Skin epidermis (tissue), 12 donors: ENCODE data around the gene NTRK3.

Experiments used
- H3K27ac ChIP-seq, 21 experiments: fragments of 200-600 bp; sonication (generic) in 11 of 21; one replicate each; pipeline ENCODE4 v1.5.0; 2020; ENCODE audit warnings: mild to moderate bottlenecking in 3 of 21, inconsistent platforms in 2 of 21, moderate library complexity in 2 of 21
- H3K4me3 ChIP-seq, 7 experiments: fragments of 200-600 bp; sonication (generic) in 2 of 7; one replicate each; pipeline ENCODE4 v1.5.0; 2020; ENCODE audit warnings: inconsistent platforms in 2 of 7, mild to moderate bottlenecking in 2 of 7, moderate library complexity in 1 of 7

Gene NTRK3

DNA sequence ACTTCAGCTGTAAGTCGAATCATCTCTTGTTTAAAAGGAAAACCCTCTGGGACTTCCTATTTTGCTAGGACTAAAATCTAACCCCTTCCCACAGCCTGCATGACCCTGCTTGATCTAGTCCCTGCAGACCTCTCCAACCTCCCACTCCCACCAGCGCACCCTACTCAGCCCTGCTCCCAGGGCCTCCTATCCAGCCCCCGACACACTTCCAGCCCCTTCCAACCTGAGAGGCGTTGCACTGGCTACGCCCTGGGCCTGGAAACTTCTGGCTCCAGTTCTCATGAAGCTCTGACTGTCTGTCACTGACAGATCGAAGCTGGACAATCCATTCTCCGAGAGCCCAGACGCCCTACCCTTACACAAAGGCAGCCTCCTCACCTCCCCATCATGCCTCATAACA lies 21.8 kb downstream of the NTRK3 start:
- Histone ChIP-seq H3K4me3 (no peak overlapping the region), H3K27ac (no peak overlapping the region)

- H3K27ac ChIP-seq = no peak overlapping the region
- H3K4me3 ChIP-seq = no peak overlapping the region
These were observed 22.6 kb downstream of the NTRK3 start for GRCh38 chr15:88233921-88234320.

DNA sequence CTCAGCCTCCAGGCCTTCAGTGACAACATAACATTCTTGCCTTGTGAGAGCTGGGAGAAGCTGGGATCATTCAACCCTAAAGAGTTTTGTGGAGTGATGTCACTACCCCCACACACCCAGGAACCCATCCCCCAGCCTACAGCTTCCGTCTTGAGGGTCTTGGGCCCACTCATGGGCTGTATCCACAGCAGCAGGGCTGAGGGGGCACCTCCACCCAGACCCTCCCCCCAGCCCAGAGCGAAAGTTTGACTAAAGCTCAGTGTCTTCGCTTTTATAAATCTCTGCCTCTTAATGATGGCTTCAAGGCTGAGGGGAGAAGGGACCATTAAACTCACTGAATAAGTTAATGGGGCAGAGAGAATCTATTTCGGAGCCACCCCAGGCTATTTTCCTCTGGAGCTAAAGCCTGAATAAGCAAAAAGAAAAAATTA lies 23.8 kb downstream of the NTRK3 start:
- Histone ChIP-seq H3K27ac (no peak overlapping the region), H3K4me3 (no peak overlapping the region)

- Histone ChIP-seq H3K27ac (no peak overlapping the region), H3K4me3 (no peak overlapping the region)
These were observed 24.5 kb downstream of the NTRK3 start for GRCh38 chr15:88231909-88232644.

- H3K4me3 ChIP-seq = no peak overlapping the region
These were observed 25.7 kb downstream of the NTRK3 start for GRCh38 chr15:88230823-88231222.

GRCh38 chr15:88225461-88225860 lies 31.1 kb downstream of the NTRK3 start:
- no peak overlapping the region for H3K4me3 ChIP-seq
- H3K27ac ChIP-seq = no peak overlapping the region

More at GRCh38 chr15:88230823-88231222, 25.7 kb downstream of the NTRK3 start:
- no peak overlapping the region for H3K27ac ChIP-seq

- Histone ChIP-seq H3K27ac (no peak overlapping the region), H3K4me3 (no peak overlapping the region)
These were observed 33.5 kb downstream of the NTRK3 start for GRCh38 chr15:88223084-88223483.

DNA sequence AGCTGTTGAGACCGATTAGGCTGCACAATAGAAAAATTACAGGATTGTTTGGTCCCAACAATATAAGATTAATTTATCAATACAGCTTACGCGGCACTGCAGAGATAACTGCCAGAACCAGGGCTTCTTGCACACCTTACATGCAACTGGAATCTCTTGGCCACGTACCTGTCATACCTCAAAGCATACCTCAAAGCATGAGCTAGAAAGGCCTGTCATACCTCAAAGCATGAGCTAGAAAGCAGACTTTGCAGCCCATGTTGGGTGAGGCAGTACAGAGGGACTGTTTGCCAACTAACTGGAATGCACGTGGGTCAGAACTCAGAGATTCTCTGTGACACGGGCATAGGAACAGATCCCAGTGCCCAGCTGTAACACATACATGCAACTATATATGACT lies 34.7 kb downstream of the NTRK3 start:
- no peak overlapping the region for H3K4me3 ChIP-seq
- no peak overlapping the region for H3K27ac ChIP-seq

GRCh38 chr15:88220443-88221335 lies 35.9 kb downstream of the NTRK3 start:
- Histone ChIP-seq H3K27ac (no peak overlapping the region), H3K4me3 (no peak overlapping the region)

GRCh38 chr15:88219623-88220022 lies 36.9 kb downstream of the NTRK3 start:
- Histone ChIP-seq H3K4me3 (no peak overlapping the region), H3K27ac (no peak overlapping the region)

GRCh38 chr15:88218557-88219221 lies 37.9 kb downstream of the NTRK3 start:
- no peak overlapping the region for H3K4me3 ChIP-seq
- H3K27ac ChIP-seq = no peak overlapping the region

DNA sequence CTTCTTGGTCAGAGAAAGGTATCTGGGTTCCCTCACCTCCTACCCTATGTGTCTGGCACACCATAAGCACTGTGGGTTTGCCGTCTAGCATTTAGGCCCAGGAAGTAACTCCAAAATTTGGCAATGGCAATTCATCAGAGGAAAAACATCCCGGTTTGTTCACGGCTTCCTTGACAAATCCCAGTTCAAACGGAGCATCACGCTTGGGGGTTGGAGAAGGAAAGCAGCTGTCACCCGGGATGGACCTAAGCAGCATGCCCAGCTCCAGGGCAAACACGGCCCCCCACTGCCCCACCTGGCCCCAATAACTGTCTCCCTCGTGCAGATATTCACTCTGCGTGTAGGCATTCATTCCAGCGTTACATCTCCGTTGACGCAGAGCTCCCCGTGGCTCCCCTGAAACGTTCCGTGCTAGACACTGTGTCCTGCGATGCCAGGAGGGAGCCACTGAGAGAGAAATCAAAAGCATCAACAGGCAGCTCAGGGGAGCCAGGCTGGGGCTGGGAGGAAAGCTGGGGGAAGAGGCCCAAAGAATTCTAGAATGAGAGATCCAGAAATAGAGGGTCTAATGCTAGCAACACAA lies 41.4 kb downstream of the NTRK3 start:
- H3K27ac ChIP-seq = no peak overlapping the region
- no peak overlapping the region for H3K4me3 ChIP-seq

- Histone ChIP-seq H3K4me3 (no peak overlapping the region), H3K27ac (no peak overlapping the region)
These were observed 47.4 kb downstream of the NTRK3 start for GRCh38 chr15:88209111-88209510.

DNA sequence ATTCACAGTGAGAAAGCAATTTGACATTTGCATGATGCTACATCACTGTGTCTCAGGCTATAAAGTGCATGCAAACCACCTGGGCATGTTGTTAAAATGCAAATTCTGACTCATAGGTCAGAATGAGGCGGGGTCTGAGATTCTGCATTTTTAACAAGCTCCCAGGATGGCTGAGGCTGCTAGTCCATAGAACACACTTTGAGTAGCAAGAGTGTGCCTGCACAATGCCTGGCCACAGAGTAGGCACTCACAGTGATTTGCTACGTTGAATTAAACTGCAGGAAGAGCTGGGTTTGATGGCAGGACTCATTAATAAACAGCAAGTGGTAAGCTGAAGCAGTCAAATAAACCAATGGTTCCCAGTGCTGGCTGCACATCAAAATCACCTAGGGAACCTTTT lies 48.1 kb downstream of the NTRK3 start:
- H3K4me3 ChIP-seq = no peak overlapping the region

DNA sequence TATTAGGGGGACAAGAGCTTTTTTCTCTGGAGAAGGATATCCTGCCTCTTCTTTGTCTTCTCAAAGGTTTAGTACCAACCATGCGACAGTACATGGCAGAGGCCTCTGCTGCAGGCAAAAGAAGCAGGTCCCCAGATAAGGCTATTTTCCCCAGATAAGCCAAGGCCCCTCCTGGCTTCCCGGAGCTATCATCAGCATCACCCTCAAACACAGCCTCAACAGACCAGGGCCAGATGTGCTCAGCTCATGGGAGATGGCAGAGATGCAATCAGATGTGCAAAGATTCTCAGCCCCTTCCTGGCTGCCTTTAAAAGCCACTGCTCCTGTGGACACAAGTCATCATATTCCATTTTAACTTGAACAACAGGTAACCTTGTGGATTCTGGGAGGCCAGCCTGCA lies 49.0 kb downstream of the NTRK3 start:
- no peak overlapping the region for H3K4me3 ChIP-seq
- no peak overlapping the region for H3K27ac ChIP-seq

More for the DNA sequence above, 48.1 kb downstream of the NTRK3 start:
- no peak overlapping the region for H3K27ac ChIP-seq

DNA sequence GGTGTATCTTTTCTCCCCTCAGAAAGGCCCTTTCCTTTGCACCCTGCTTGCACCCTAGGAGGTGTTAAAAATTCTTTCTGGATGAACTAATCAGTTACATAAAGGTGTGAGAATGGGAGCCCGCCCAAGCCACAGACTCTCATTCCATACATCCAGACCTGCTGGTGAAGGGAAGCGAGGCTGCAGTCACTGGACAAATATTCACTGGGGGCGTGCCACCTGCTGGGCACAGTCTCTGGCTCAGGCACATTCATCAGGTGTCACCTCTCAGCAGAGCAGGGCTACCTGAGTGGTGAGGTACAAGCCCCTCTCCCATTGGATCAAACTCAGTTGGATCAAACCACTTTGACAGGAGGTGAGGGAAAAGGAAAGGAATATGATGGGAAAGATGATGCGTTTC lies 52.0 kb downstream of the NTRK3 start:
- Histone ChIP-seq H3K27ac (no peak overlapping the region), H3K4me3 (no peak overlapping the region)

- no peak overlapping the region for H3K27ac ChIP-seq
- no peak overlapping the region for H3K4me3 ChIP-seq
These were observed 54.3 kb downstream of the NTRK3 start for GRCh38 chr15:88202231-88202630.

- Histone ChIP-seq H3K4me3 (no peak overlapping the region), H3K27ac (no peak overlapping the region)
These were observed 55.3 kb downstream of the NTRK3 start for GRCh38 chr15:88201207-88201606.

GRCh38 chr15:88196961-88197360 lies 59.6 kb downstream of the NTRK3 start:
- H3K4me3 ChIP-seq = no peak overlapping the region
- H3K27ac ChIP-seq = no peak overlapping the region

- Histone ChIP-seq H3K27ac (no peak overlapping the region), H3K4me3 (no peak overlapping the region)
These were observed 62.4 kb downstream of the NTRK3 start for GRCh38 chr15:88194162-88194561.
